HFFc6 (cell line): Measurements from ENCODE around the gene CCDC71. TPM values are rescaled to one million over a fixed set of nuclear protein-coding genes. Genes with fewer than 3 reads are reported as not detected.
A peak's percentile ranks its signal among the peaks of the same experiment; 100 is the strongest.

Experiments
- DNase-seq: peaks from one replicate; pipeline ENCODE4 v3.0.0-alpha.2; 2018
- H3K27ac Mint-ChIP-seq: 2 replicates; pipeline ENCODE4 v1.8.0; 2020; ENCODE audit warnings: mild to moderate bottlenecking, mixed read lengths
- H3K27me3 Mint-ChIP-seq: 2 replicates; pipeline ENCODE4 v1.8.0; 2021; ENCODE audit warnings: mild to moderate bottlenecking, moderate library complexity, mixed read lengths; ENCODE audit not compliant: insufficient read depth
- H3K36me3 Mint-ChIP-seq: 2 replicates; pipeline ENCODE4 v1.8.0; 2021; ENCODE audit warnings: low read depth, mixed read lengths
- H3K4me1 Mint-ChIP-seq: 2 replicates; pipeline ENCODE4 v1.8.0; 2020; ENCODE audit warnings: low read depth, mixed read lengths
- H3K4me3 Mint-ChIP-seq: 2 replicates; pipeline ENCODE4 v1.8.0; 2020; ENCODE audit warnings: mild to moderate bottlenecking, moderate library complexity, mixed read lengths
- H3K9me3 Mint-ChIP-seq: 2 replicates; pipeline ENCODE4 v1.8.0; 2020; ENCODE audit warnings: mild to moderate bottlenecking, mixed read lengths
- CTCF ChIP-seq: fragments of 200-600 bp; sonication (generic); IDR thresholded peaks from 2 replicates; pipeline ENCODE4 v1.5.0; 2021; ENCODE audit warnings: antibody characterized with exemption, mild to moderate bottlenecking
- total RNA-seq, 6 experiments: library from RNA; stranded (reverse); fragmentation: NEBNext Ultra II Directional; extraction: Animal tissue kit (Norgen Biotek cat#: 25700); gene quantifications; 2 replicates in 1 of 6; 3 replicates in 5 of 6; pipeline ENCODE4 v1.2.3, GENCODE V29; 2021

Gene CCDC71
- total RNA-seq, 6 experiments from 2014 or later = 20.0 to 23.7 (median 21.9) TPM

- Mint-ChIP-seq H3K36me3 (peaks cover 11% of the 10 kb centered on the region), H3K27me3 (peaks cover 6% of the 10 kb centered on the region), H3K4me1 (peaks cover 13% of the 10 kb centered on the region), H3K4me3 (no peak overlapping the region), H3K27ac (peak overlapping the region; percentile 58; the same call in 1 of the 2 replicates), H3K9me3 (no peaks in the 10 kb centered on the region)
- TF ChIP-seq CTCF = no peak
- DNase-seq = no peak
Measured at GRCh38 chr3:49122022-49122421, 44.1 kb downstream of the CCDC71 start.

- DNase-seq = no peak
Measured at GRCh38 chr3:49121132-49121736, 44.9 kb downstream of the CCDC71 start.

DNA sequence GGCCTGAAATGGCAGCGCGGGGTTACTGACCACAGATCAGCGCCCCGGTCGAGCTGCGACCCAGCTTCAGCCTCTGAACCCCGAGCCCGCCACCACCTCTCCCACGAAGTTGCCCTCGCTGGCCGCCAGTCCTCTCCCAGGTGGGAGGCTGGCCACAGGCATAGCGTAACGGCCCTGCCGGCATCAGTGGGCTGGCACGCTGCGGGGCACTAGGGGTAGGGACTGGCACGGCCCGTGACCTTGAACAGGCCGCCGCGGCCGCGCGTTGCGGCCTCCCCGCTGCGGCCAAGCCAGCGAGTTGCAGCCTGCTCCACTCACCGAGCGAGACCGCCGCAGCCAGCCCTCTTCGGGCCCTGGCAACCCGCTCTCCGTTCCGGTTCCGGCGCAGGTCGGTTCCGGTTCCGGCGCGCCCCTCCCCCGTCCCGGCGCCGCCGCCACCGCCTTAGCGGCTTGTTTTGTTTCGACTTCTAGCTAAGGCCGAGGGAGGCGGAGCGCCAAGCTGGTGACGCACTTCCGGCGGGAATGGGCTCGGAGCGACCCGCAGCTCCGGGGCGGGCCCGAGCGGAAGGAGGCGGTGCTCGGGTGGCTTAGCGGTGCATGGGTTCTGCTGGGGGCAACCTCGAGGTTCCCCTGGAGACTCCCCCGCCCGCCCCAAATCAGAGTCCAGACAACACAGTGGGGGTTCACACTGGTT, 45.5 kb downstream of the CCDC71 start, which contains the start of gene USP19:
TSS of gene USP19 (minus strand) at position 386 of the 694 bp plus-strand sequence. CDS start 1,678 bp downstream, outside the sequence.
- peak within 1 kb of the TSS; percentile 93 for H3K4me3 Mint-ChIP-seq
- DNase-seq = peak; percentile 85
- no peak for TF ChIP-seq CTCF
- peaks cover 20% of the 10 kb centered on the region for H3K36me3 Mint-ChIP-seq
- H3K27me3 Mint-ChIP-seq = peaks cover 6% of the 10 kb centered on the region
- no peaks in the 10 kb centered on the region for H3K9me3 Mint-ChIP-seq
- peak within 1 kb of the TSS; percentile 94 for H3K27ac Mint-ChIP-seq
- H3K4me1 Mint-ChIP-seq = peaks cover 13% of the 10 kb centered on the region

More at GRCh38 chr3:49121132-49121736, 44.9 kb downstream of the CCDC71 start:
- Mint-ChIP-seq H3K4me1 (peaks cover 13% of the 10 kb centered on the region), H3K4me3 (peak overlapping the region; percentile 30; the same call in 1 of the 2 replicates), H3K9me3 (no peaks in the 10 kb centered on the region), H3K27me3 (peaks cover 6% of the 10 kb centered on the region), H3K27ac (peak overlapping the region; percentile 58), H3K36me3 (peaks cover 13% of the 10 kb centered on the region)
- TF ChIP-seq CTCF = no peak

GRCh38 chr3:49120096-49120437, 46.1 kb downstream of the CCDC71 start:
- Mint-ChIP-seq H3K4me1 (peaks cover 13% of the 10 kb centered on the region), H3K27ac (peak overlapping the region; percentile 94), H3K27me3 (peaks cover 4% of the 10 kb centered on the region), H3K36me3 (peaks cover 24% of the 10 kb centered on the region), H3K4me3 (peak overlapping the region; percentile 93), H3K9me3 (no peaks in the 10 kb centered on the region)
- TF ChIP-seq CTCF = 0 out of 2 replicates have a peak, but pooled peaks have one; percentile 21
- DNase-seq = no peak

DNA sequence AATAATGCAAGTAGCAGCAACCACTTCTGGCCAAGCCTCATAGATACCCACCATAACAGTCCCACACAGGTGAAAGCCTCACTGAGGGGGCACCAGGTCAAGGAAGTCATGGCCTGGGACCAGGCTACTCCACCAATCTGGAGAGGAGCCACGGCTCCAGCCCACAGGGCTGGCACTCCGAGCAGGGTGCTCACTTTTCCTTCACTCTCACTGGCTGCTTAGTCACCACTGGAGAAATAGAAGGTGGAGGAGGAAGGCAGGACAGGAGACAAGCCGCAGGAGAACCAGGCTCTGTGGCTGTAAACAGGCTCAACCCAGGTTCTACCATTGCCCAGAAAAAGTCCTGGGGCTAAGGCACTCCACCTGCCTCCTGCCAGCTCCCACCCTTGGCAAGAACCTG, 46.7 kb downstream of the CCDC71 start:
- H3K36me3 Mint-ChIP-seq = peaks cover 24% of the 10 kb centered on the region
- no peak for TF ChIP-seq CTCF
- peaks cover 13% of the 10 kb centered on the region for H3K4me1 Mint-ChIP-seq
- DNase-seq = peak; percentile 56
- peak overlapping the region; percentile 93 for H3K4me3 Mint-ChIP-seq
- H3K27me3 Mint-ChIP-seq = peaks cover 2% of the 10 kb centered on the region
- H3K9me3 Mint-ChIP-seq = no peaks in the 10 kb centered on the region
- H3K27ac Mint-ChIP-seq = peak overlapping the region; percentile 94
